HepG2 (cell line): ENCODE data around the gene IL24. TPM values are rescaled to one million over a fixed set of nuclear protein-coding genes. Genes with fewer than 3 reads are reported as not detected.

Experiments
- ATAC-seq: fragments of 200-7000 bp; cut with Tn5 transposase; 3 replicates; pipeline ENCODE4 v1.9.1; 2020; ENCODE audit warnings: mild to moderate bottlenecking, moderate library complexity
- BruUV-seq: library from RNA; stranded (reverse); fragments of 400-500 nt; replicated peaks from 2 replicates; lab custom pipeline; 2021; lab: Mats Ljungman, UMichigan
- CTCF ChIA-PET: fragments of 300-600 bp; formaldehyde crosslinking; extraction: SDS; loops from one replicate; lab custom pipeline; 2021; ENCODE audit warnings: low total read pairs, inconsistent platforms, low intra/inter-chr PET ratio; lab: Yijun Ruan, JAX
- POLR2A ChIA-PET: fragments of 350-600 bp; sonication (Branson Sonifier 250); formaldehyde crosslinking; loops from one replicate; lab custom pipeline; 2020; ENCODE audit warnings: antibody characterized with exemption, inconsistent platforms; lab: Yijun Ruan, JAX
- DNase-seq: peaks from one replicate; pipeline ENCODE4 v3.0.0-alpha.2; 2015; ENCODE audit warnings: low spot score
- FAIRE-seq: peaks from 3 replicates; lab custom pipeline; 2011; peaks lifted over from hg19 to GRCh38; lab: Jason Lieb, UNC
- H2AFZ ChIP-seq: one replicate; pipeline ENCODE4 v1.6.1; 2011; ENCODE audit warnings: low read length, inconsistent platforms
- H3K27ac ChIP-seq: fragments of 300-600 bp; 3 replicates; pipeline ENCODE4 v1.8.0; 2011; ENCODE audit warnings: mixed run types, mild to moderate bottlenecking, mixed read lengths, low read length, inconsistent platforms; ENCODE audit not compliant: insufficient read depth; ENCODE audit errors: extremely low read length
- H3K27me3 ChIP-seq, 2 experiments: fragments of 200-600 bp in 1 of 2; 2 replicates in 1 of 2; 3 replicates in 1 of 2; pipeline versions ENCODE4 v1.6.0 to v1.8.0; 2011; ENCODE audit warnings: low read length in 2 of 2, mild to moderate bottlenecking in 2 of 2, moderate library complexity in 2 of 2, inconsistent platforms in 1 of 2; ENCODE audit not compliant: insufficient read depth in 2 of 2, control insufficient read depth in 1 of 2
- H3K36me3 ChIP-seq, 2 experiments: fragments of 200-600 bp in 1 of 2; replicated peaks in 1 of 2; 2 replicates in 1 of 2; 3 replicates in 1 of 2; pipeline versions ENCODE4 v1.5.1 to v1.8.0; 2011; ENCODE audit warnings: low read length in 2 of 2, inconsistent platforms in 1 of 2; ENCODE audit not compliant: insufficient read depth in 2 of 2, control insufficient read depth in 1 of 2
- H3K4me1 ChIP-seq: 2 replicates; pipeline ENCODE4 v1.5.1; 2012; ENCODE audit warnings: low read length, inconsistent platforms; ENCODE audit not compliant: insufficient read depth
- H3K4me2 ChIP-seq: 2 replicates; pipeline ENCODE4 v1.6.0; 2011; ENCODE audit warnings: low read depth, low read length, inconsistent platforms
- H3K4me3 ChIP-seq, 3 experiments: fragments of 200-600 bp in 1 of 3; sonication (generic), shearing (Covaris generic) in 1 of 3; replicated peaks in 1 of 3; 2 replicates each; pipeline ENCODE4 v1.5.1; 2011 to 2016; ENCODE audit warnings: low read length in 3 of 3, inconsistent platforms in 2 of 3, low read depth in 2 of 3, mild to moderate bottlenecking in 2 of 3, control low read depth in 1 of 3, mixed read lengths in 1 of 3; ENCODE audit not compliant: insufficient read depth in 1 of 3
- H3K79me2 ChIP-seq: one replicate; pipeline ENCODE4 v1.6.1; 2011; ENCODE audit warnings: low read length, inconsistent platforms; ENCODE audit not compliant: insufficient read depth
- H3K9ac ChIP-seq: 2 replicates; pipeline ENCODE4 v1.6.0; 2011; ENCODE audit warnings: mild to moderate bottlenecking, low read depth, low read length, inconsistent platforms; ENCODE audit not compliant: insufficient read depth
- H3K9me3 ChIP-seq: 2 replicates; pipeline ENCODE4 v1.5.1; 2012; ENCODE audit warnings: mild to moderate bottlenecking, low read length
- H4K20me1 ChIP-seq: 2 replicates; pipeline ENCODE4 v1.6.0; 2011; ENCODE audit warnings: inconsistent platforms, mild to moderate bottlenecking, low read length, moderate library complexity; ENCODE audit not compliant: insufficient read depth
- MBNL3 ChIP-seq: fragments of 250-450 bp; sonication (Bioruptor Pico); conservative IDR thresholded peaks from 2 replicates; pipeline ENCODE4 v1.8.0; 2022; ENCODE audit warnings: mild to moderate bottlenecking, inconsistent platforms
- SMC3 ChIP-seq: IDR thresholded peaks from 2 replicates; pipeline ENCODE4 v1.6.1; 2011; ENCODE audit warnings: low read length, improper control_type of control experiment
- STAG1 ChIP-seq: sonication (generic); formaldehyde crosslinking; IDR thresholded peaks from 2 replicates; pipeline ENCODE4 v1.4.0; 2020; ENCODE audit warnings: missing genetic modification reagents
- TAF15 ChIP-seq: fragments of 200-400 bp; formaldehyde crosslinking; IDR thresholded peaks from one replicate; pipeline ENCODE4 v1.6.1; 2018; ENCODE audit warnings: mild to moderate bottlenecking, low read depth, low read length; ENCODE audit not compliant: poor library complexity, severe bottlenecking
- TCF7L2 ChIP-seq: IDR thresholded peaks from 2 replicates; pipeline ENCODE4 v1.6.1; 2011; ENCODE audit warnings: mild to moderate bottlenecking, low read depth, low read length, moderate library complexity
- ZNF20 ChIP-seq: sonication (generic); formaldehyde crosslinking; IDR thresholded peaks from 2 replicates; pipeline ENCODE4 v1.4.0; 2020; ENCODE audit warnings: mild to moderate bottlenecking, moderate library complexity, missing genetic modification reagents
- ZNF441 ChIP-seq: sonication (generic); formaldehyde crosslinking; IDR thresholded peaks from 2 replicates; pipeline ENCODE4 v1.7.0; 2021; ENCODE audit warnings: missing genetic modification reagents, borderline replicate concordance
- ZNF674 ChIP-seq: sonication (generic); formaldehyde crosslinking; IDR thresholded peaks from 2 replicates; pipeline ENCODE4 v1.5.0; 2020; ENCODE audit warnings: low read depth, mild to moderate bottlenecking, missing genetic modification reagents
- WGBS: methylation state at CpG from one replicate; pipeline ENCODE4 v1.1.6; 2017; ENCODE audit warnings: low lambda C conversion rate; 5-methylcytosine and 5-hydroxymethylcytosine counted together
- in situ Hi-C: cut with HindIII; loops from 2 replicates; pipeline ENCODE4 v1.10.0; 2017; ENCODE audit warnings: low pct_unique_long_range_greater_than_20kb; ENCODE audit not compliant: extremely low pct_ligation_motif_present
- intact Hi-C: fragments of 100-400 bp; cut with micrococcal nuclease; formaldehyde crosslinking; loops from one replicate; pipeline ENCODE4 v1.10.0; 2022; ENCODE audit not compliant: unreplicated experiment
- polyA plus RNA-seq, 8 experiments: library from polyadenylated mRNA; depleted of rRNA in 3 of 8; stranded (reverse) in 7 of 8; unstranded in 1 of 8; fragments of >200 nt; fragmentation: Illumina TruSeq in 4 of 8; extraction: Trizol in 4 of 8; gene quantifications; 2 replicates each; pipeline versions ENCODE4 v1.2.1 to v1.2.3, GENCODE V29; 2011 to 2016; ENCODE audit warnings: low read depth in 4 of 8, missing spikeins in 1 of 8, mixed read lengths in 1 of 8; ENCODE audit not compliant: insufficient read depth in 1 of 8
- total RNA-seq, 5 experiments: library from RNA; depleted of rRNA; stranded (reverse); fragments of >200 nt; fragmentation: Illumina TruSeq; extraction: Trizol; gene quantifications; 2 replicates each; pipeline ENCODE4 v1.2.3, GENCODE V29; 2016; ENCODE audit warnings: low read depth in 1 of 5
- TF ChIP-seq, protein P1 (sequence below): sonication (generic); formaldehyde crosslinking; IDR thresholded peaks from 2 replicates; pipeline ENCODE4 v1.5.0; 2020; ENCODE audit warnings: mild to moderate bottlenecking, missing genetic modification reagents, moderate library complexity
- TF ChIP-seq, protein P2 (sequence below): sonication (generic); formaldehyde crosslinking; IDR thresholded peaks from 2 replicates; pipeline ENCODE4 v1.8.1; 2022; ENCODE audit warnings: mild to moderate bottlenecking, missing genetic modification reagents

The IL24 gene
- total and polyA plus RNA-seq, 2 of the 13 experiments (the other 11 are each of a cell fraction or from before 2014, with no cell fraction given), result not detected

DNA sequence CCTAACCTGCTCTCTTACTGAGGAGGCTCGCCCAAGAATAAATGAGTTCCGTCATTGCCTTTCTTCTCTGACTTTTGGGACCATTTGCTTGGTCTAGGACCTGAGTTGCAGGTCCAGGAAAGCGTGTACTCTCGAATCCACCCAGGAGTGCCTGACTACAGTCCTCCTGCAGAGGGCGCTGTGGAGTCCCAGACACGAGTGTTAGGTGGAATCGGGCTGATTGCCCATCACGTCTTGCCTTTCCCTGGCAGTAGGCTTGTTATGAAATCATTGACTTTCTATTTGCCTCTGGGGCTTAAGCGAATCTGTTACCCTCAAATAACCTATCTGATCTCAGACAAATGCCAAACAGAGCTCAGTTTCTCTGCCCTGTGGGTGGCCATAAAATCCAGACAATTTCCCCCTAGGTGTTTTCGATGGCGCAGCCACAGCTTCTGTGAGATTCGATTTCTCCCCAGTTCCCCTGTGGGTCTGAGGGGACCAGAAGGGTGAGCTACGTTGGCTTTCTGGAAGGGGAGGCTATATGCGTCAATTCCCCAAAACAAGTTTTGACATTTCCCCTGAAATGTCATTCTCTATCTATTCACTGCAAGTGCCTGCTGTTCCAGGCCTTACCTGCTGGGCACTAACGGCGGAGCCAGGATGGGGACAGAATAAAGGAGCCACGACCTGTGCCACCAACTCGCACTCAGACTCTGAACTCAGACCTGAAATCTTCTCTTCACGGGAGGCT lies 32.1 kb upstream of the IL24 start, which contains the start of gene IL20:
Gene IL20, plus strand, starts transcription at position 685 of the 733 bp plus-strand sequence. CDS start 230 bp downstream, outside the sequence.
- H3K4me2 ChIP-seq, result no peak within 1 kb of the TSS
- FAIRE-seq (peak; percentile 39), ATAC-seq (peak; percentile 77), DNase-seq (peak; percentile 36)
- H2AFZ ChIP-seq, result no peak within 1 kb of the TSS
- no peak within 1 kb of the TSS for H3K4me3 ChIP-seq
- no peaks in the 10 kb centered on the region for H3K9me3 ChIP-seq
- TF ChIP-seq SMC3, result peak; percentile 18; the same call in 1 of the 2 replicates
- TF ChIP-seq, protein P1, sequence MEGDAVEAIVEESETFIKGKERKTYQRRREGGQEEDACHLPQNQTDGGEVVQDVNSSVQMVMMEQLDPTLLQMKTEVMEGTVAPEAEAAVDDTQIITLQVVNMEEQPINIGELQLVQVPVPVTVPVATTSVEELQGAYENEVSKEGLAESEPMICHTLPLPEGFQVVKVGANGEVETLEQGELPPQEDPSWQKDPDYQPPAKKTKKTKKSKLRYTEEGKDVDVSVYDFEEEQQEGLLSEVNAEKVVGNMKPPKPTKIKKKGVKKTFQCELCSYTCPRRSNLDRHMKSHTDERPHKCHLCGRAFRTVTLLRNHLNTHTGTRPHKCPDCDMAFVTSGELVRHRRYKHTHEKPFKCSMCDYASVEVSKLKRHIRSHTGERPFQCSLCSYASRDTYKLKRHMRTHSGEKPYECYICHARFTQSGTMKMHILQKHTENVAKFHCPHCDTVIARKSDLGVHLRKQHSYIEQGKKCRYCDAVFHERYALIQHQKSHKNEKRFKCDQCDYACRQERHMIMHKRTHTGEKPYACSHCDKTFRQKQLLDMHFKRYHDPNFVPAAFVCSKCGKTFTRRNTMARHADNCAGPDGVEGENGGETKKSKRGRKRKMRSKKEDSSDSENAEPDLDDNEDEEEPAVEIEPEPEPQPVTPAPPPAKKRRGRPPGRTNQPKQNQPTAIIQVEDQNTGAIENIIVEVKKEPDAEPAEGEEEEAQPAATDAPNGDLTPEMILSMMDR (CRISPR knock-in tag), result peak; percentile 75
- TF ChIP-seq, protein P2, sequence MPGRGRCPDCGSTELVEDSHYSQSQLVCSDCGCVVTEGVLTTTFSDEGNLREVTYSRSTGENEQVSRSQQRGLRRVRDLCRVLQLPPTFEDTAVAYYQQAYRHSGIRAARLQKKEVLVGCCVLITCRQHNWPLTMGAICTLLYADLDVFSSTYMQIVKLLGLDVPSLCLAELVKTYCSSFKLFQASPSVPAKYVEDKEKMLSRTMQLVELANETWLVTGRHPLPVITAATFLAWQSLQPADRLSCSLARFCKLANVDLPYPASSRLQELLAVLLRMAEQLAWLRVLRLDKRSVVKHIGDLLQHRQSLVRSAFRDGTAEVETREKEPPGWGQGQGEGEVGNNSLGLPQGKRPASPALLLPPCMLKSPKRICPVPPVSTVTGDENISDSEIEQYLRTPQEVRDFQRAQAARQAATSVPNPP, result no peak
- TF ChIP-seq TCF7L2, result no peak
- TF ChIP-seq ZNF441 (CRISPR knock-in tag), result 0 out of 2 replicates have a peak, but pooled peaks have one; percentile 34
- TF ChIP-seq TAF15, result no peak
- no peak for TF ChIP-seq ZNF20 (CRISPR knock-in tag)
- peak; percentile 30; the same call in 1 of the 2 replicates for TF ChIP-seq STAG1 (CRISPR knock-in tag)
- TF ChIP-seq MBNL3 (CRISPR knock-in tag), result no peak
- TF ChIP-seq ZNF674 (CRISPR knock-in tag), result no peak
- H3K27ac ChIP-seq, result no peak within 1 kb of the TSS
- ChIA-PET CTCF (no interaction called here), POLR2A (no interaction called here)
- WGBS, result 24% methylated on average over 17 of the region's 19 CpGs
- BruUV-seq, result no TSS peak
- no peaks in the 10 kb centered on the region for H3K4me1 ChIP-seq
- intact Hi-C loops, result loop anchor here (1.0 to 5.0 kb wide), 2 partner anchors 47 to 117 kb away; no protein-coding TSS in a partner anchor
- H3K27me3 ChIP-seq, result peaks cover 0 to 8% of the 10 kb centered on the region in 2 experiments; a peak in 2 of 5 replicates
- no peak within 1 kb of the TSS for H3K9ac ChIP-seq
- in situ Hi-C loops, result no loop called here
- no peaks in the 10 kb centered on the region for H3K79me2 ChIP-seq
- H3K36me3 ChIP-seq, result no peaks in the 10 kb centered on the region
- no peaks in the 10 kb centered on the region for H4K20me1 ChIP-seq
